ENCODE measurements around the gene P4HTM.
"Not testable (repeated sequence)": the region's sequence is repeated elsewhere in the genome, so short reads cannot be mapped to it uniquely, and the experiment has no call there.

The P4HTM gene

DNA sequence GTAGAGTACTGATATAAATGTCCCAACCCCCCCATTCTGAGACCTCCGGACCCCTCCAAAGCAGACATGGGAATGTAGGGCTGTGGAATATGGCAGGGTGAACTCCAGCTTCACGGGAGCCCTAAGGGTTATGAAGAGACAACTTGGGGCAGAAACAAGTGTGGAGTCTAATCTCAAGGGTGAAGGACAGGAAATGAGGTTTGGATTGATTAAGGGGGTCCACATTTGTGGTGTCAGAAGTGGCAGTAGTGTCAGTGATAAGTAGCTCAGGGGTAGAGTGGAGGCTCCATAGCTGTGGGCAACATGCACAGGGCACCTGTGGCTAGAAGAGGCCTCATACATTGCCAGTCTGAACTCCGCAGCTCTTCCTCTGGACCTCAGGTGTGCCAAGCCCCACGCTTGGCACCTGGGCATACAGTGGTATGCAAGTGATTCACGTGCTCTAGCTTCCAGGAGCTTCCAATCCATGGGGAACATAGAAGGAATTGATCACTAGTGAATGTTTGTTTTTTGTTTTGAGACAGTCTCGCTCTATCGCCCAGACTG is 4.1 kb upstream of the P4HTM start:
- DNase-seq = no peak

DNA sequence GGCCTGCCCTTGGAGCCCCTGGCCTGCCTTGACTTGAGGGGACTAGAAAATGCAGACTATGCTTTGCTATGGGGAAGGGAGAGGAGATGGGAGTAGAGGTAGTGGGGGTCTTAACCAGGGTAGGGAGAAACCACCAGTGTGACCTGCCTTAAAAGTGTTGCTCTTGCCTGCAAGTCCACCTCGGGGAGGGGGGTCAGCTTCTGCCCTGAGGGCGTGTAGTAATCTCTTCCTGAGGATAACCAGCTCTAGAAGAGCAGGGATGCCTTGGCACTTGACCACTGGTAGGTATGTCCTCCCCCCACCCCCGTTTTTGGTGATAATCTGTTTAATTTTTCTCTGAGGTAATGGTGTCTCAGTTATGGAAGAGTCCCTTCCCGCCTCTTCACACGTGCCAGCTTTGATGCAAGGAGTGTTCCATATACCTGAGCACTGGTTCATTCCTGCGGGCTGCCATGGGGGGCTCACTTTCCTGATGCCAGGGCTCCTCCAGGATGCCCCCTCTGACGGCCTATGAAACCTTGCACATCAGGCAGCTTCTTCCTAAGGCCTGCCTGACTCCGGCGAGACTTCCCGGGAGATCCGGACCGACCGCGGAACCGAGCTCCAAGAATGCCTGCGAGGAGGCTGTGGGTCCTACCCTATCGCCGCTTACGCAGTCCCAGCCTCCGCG is 780 bp upstream of the P4HTM start:
- no peak for DNase-seq

DNA sequence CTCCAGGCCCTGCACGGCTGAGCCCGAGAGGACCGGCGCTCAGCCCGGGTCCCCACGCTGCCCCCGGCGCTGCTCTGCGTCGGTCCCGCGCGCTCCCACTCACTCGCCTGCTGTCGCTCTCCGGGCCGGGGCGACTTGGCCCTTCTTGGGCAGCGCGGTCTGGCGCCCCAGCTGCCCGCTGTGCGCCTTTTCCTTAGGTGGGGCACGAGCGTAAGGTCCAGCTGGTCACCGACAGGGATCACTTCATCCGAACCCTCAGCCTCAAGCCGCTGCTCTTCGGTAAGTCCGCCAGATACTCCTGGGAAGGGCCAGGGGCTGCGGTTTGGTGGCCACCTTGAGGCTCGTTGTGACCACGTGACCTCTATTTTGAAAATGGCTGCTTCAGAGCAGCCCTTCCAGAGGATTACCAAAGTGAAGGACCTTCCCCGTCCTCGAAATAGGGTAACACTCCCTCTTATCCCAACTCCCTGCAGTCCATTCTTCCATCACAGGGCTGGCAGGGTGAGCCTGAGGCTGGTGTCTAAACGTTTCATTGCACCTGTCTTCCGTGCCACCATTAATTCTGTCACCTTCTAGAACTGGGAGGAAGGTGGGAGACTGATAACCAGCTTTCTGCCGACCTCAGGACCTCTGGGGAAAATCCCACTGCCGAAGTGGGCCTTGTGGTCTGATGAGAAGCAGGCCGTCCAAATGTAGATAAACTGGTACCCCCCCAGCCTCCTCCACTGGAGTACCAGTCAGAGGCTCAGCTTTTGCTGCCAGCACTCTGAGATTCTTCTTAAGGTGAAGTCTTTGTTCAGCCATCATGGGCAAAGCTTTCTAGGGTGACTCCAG is 812 bp downstream of the P4HTM start:
- DNase-seq = no peak

DNA sequence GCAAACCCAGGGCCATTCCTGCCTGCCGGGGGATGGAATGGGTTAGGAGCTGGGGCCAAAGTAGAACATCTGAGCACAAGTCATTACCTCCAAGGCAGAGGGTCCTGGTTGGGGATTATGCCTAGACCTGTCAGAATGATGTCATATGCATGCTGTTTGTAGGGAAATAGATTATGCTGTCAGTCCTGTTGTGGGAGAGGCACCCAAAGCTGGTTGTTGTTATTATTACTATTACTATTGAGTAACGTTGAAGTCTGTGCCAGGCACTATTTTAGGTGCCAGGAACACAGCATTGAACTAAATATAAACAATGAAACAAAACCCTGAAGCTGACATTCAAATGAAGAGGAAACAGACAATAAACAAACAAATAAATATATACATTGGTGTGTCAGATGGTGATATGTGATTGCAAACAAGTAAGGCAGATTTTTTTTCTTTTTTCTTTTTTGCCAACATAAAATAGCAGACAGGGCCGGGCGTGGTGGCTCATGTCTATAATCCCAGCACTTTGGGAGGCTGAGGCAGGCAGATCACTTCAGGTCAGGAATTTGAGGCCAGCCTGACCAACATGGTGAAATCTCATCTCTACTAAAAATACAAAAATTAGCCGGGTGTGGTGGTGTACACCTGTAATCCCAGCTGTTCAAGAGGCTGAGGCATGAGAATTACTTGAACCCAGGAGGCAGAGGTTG is 2.0 kb downstream of the P4HTM start:
- no peak for DNase-seq

DNA sequence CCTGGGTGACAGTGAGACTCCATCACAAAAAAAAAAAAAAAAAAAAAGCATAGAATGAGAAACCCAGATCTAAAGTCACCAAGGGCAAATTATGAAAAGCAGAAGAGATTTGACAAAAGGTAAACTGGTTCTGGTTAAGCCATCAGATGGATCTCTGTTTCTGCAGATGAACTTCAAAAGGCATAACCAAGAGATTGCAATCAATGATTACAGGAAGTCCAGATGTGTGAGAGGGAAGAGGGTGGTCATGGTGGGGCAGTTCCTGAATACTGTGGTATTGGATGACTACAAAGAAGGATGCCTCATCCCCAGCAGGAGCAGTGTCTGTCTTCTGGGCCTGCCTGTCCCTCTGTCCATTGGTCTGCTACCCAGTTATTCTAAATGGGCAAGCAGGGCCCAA is 3.8 kb downstream of the P4HTM start:
- DNase-seq = no peak

DNA sequence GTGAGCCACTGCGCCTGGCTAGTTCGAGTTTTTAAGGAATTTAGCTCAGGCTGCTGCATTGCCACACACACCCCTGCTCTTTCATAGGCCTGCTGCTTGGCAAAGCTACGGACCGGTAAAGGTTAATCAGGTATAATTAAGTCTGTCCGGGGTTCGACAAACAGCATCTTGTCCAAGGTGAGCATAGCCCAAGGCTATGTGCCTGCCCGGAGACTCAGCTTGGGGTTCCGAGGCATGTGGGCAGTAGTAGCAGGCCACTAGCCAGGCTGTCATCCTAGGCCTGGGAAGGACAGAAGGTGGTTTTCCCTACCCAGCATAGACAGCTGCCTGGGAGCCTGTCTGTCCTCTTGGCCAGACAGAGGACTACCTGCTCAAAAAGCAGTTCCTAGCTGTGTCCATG is 6.6 kb downstream of the P4HTM start:
- DNase-seq = no peak

DNA sequence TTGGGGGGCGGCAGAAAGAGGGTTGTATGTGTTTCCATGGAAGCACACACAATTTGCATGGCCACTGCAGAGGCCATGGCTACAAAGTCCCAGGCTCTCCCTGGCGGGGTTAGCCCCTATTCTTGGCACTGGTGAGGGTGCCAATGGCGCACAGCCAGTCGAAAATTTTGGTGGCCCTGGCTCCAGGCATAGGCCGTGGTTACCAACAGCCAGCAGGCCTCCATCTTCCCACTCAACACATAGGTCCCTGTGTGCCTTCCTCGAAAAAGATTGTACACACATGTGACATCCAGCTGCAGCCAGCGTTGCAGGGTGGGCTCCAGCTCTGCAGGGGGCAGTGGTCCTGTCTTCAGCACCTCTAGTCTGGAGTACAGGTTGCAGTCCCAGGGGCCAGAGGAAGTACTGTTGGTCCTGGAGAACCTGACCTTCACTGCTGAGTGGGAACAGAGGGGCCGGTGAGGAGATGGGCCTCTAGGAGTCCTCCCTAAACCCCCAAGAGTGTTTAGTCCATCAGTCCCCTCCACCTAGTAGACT is 7.1 kb downstream of the P4HTM start:
- DNase-seq = no peak

DNA sequence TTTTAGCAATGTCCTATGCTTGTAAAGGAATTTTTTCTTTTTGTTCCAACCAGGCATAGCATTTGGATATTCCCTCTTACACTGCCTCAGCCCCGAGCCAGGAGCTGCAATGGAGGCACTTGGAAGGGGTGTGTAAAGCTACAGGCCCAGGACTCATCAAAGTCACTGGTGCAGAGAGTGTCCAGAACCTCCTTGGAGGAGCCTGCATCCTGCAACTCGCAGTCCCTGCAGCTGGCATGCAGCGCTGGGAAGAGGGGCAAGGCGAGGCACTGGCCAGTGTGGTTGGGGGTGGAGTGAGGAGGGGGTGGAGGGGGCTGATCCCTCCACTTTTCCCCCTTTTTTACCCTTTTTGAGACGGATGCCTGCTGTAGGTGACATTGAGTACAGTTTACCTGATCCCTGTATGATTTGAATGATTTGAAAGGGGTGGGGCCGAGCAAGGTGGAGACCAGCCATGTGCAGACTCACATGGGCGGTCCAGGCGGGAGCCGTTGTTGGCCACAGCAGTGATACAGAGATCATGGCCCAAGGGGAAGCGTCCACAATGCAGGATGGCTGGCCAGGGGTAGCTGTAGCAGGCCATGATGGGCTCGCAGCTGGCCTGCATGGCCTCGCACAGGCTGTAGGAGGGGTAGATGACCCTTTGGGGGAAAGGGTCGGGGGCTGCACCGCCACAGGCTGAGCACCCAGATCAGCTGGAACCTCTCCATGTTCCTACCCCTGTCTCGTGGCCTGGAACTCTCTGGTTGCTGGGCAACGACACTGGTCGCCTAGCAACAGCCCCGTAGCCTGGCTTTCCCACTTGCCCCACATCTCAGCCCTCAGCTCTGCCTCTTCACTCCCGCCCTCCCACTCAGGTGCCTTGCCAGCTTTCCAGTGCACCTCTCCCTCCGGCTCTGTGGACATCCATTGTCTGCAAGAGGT is 7.9 kb downstream of the P4HTM start:
- no peak for DNase-seq

DNA sequence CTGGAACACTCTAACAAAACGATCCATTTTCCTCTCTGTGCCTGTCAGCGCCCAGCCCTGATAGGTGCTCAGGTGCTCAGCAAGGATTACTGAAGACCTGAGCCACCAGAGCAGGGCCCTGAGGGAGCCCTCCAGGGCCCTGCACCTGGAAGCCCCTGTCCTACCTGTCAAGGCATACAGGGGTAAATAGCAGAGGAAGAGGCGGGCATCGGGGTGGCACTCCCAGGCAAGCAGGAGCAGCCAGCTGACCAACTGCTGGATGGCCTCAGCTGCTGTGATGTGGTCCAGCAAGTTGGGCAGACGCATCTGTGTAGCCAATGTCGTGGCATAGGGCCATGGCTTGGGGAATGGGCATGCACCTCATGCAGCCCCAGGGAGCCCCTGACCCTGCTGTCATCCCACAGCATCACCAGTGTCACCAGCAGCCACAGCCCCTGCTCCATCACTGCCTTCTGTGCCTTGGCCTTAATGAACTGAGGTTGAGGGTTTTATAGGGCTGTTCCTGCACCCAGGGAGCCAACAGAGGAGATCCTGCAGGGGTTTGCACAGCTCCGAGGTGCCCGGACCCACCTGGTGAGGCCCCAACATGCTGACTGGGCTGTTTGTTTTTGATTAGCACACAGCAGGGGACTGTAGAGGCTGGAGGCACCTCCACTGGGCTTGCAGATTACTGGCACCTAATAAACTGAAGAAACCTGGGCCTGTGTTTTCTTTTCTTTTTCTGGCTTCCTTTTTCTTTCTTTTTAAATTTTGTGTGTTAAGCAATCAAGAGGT is 9.2 kb downstream of the P4HTM start:
- DNase-seq = no peak

DNA sequence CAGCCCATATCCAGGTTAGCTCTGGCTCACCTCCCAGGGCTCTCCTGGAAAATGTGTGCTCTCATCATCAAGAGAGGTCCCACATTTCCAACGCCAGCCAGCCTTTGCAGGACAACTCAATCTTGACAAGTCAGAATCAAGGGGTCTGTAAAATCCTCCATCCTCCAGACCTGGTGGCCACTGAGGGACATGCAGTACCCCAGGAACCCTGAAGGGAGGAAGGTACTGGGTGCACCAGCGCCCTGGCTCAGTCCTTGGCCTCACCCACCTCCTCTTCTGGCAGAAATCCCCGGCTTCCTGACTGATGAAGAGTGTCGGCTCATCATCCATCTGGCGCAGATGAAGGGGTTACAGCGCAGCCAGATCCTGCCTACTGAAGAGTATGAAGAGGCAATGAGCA is 11.1 kb downstream of the P4HTM start:
- DNase-seq = no peak

DNA sequence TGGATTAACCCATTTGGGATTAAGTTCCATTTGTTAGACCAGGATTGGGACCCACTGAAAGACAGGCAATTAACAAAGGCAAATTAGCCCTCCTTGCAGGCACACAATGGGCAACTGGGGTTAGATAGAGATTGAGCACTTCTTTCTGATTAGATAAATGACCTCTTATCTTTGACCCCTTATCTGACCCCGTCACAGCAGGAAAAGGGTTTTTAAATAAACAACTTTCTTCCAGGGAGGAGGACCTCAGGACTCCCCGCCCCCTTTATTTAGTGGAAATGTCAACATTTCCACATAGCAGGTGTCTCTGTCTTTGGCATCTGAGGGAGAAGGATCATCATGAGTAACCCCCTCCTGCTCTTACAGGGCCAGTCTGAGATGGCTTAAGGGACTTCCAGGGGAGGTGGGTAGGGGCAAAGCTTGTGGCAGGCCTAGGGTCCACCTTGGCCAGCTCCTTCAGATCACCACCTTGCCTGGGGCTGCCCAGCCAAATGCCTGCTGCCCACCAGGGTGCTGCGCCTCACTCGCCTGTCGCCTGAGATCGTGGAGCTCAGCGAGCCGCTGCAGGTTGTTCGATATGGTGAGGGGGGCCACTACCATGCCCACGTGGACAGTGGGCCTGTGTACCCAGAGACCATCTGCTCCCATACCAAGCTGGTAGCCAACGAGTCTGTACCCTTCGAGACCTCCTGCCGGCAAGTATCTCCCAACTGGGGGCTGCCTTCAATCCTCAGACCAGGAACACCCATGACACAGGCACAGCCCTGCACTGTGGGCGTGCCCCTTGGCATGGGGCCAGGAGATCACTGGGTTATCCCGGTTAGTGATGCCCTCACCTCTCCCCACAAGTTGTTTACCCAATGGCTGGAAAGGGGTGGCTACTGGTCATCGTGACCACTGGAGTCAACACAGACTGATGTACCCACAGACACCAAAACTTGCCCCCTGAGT is 14.6 kb downstream of the P4HTM start:
- DNase-seq = no peak

DNA sequence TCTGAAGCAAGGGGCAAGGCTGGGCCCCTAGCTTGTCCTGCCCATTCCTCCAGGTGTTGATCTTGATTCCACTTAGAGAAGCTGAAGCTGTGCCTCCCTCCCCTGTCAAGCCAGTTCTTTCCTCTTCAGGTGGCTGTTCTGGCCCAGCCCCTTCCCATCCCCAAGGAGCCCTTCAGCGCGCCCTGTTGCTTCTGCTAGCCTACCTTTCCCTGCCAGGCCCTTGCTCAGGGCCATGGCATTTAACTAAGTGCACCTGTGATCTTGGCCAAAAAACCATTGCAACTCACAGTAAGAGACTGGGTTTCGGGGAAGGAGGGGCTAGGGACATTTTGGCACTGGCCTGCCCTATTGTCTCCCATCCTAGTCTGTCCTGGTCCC is 15.3 kb downstream of the P4HTM start:
- DNase-seq = no peak

DNA sequence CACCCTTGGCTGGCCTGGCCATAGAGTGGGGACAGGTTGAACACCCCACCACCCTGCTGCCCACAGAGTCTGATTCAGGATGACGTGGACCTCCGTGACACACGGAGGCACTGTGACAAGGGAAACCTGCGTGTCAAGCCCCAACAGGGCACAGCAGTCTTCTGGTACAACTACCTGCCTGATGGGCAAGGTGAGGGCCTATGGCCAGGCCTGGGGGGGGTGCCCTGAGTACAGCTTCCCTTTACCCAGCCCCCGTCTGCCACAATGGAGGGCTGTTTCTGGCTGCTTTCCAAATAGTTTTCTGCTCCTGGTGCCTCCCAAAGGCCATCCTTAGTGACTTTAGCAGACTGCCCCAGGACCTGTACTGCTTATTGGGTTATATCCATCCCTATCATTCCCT is 16.0 kb downstream of the P4HTM start:
- DNase-seq = no peak

DNA sequence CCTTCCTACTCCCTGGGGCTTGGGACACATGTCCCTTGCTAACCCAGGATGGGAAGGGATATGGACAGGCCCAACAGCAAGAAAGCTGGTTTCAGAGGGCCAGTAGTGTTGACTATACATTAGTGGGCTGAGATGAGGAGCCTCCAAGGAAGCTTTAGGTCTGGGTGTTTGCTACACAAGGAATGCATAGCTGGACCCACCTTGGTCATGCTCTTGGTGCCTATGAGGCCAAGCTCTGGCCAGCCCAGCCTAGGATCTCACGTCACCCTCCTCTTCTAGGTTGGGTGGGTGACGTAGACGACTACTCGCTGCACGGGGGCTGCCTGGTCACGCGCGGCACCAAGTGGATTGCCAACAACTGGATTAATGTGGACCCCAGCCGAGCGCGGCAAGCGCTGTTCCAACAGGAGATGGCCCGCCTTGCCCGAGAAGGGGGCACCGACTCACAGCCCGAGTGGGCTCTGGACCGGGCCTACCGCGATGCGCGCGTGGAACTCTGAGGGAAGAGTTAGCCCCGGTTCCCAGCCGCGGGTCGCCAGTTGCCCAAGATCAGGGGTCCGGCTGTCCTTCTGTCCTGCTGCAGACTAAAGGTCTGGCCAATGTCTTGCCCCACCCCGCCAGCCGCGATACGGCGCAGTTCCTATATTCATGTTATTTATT is 16.5 kb downstream of the P4HTM start:
- DNase-seq = no peak

DNA sequence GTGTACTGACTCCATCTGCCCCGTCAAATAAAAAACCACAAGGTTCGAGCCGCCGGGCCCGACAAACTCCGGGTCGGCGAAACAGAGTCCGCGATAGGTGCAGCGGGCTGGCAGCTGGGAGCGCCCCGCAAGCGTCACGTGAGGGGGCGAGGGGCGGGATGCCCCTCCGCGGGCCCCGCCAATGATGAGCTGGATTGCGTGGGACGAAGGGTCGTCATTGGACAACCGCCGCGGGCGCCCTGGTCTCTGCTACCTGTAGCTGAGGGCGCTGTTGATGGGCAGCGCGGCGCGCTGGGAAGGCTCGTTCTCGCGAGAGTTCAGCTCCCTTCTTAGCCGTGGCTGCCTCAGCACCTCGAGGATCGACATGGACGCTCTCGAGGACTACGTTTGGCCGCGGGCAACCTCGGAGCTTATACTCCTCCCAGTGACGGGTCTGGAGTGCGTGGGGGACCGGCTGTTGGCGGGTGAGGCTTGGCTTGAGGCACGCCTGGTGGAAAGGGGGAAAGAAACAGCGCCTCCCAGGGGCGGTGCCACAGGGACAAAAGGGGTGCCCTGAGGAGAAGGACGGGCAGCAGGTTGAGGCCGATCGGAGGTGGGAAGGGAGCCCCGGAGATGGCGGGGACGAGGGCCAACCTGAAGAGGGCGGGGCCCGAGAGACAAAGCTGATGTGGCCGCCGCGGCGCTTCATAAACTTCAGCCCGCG is 17.2 kb downstream of the P4HTM start, which contains the start of gene WDR6:
TSS of gene WDR6 (plus strand) at position 324 of the 703 bp plus-strand sequence. CDS start at position 365, 41 bp downstream.
- peak; percentile 94 for DNase-seq

DNA sequence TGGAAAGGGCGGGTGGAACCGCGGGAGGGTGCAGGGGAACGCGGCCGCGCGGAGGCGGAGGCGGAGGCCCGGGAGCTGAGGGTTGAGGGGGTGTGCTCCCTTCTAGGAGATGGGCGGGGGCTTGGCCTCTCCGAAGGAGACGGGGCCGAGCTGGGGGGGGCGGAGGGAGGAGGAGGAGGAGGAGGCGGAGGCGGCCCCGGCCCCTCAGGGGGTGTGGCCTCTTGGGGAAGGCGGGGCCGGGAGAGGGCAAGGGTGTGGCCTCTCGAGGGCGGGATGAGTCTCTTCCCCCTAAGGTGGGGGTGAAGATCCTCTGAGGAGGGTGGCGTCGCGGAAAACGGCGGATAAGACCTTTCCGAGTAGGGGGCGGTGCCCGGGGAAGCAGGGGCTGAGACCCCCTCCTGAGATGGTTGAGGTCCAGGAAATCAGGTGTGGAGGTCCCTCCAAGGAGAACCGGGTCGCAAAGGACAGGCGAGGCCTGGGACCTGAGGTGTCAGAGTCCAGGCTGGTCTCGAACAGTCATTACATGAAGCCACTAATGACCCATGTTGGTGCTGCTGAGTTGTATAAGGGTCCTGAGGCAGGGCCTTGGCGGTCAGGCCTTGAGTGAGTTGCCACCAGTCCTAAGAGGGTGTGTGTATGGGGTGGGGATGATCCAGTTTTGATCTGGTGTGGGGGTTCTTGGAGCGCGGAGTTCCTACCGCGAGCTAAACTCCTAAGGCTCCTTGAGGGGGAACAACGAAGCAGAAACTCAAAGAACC is 17.9 kb downstream of the P4HTM start:
- no peak for DNase-seq

DNA sequence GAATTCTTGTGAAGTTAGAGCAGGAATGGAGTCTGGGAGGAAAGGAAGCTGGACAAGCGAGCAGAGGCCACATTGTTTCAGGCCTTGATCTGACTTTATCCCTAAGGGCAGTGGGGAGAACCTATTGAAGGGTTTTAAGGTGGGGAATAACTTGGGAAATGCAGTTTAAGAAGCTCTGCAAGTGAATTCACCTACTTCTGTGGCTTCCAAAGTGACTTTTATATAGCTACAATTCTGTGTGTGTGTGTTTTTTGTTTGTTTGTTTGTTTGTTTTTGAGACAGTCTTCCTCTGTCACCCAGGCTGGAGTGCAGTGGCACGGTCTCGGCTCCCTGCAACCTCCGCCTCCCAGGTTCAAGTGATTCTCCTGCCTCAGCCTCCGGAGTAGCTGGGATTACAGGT is 18.6 kb downstream of the P4HTM start:
- not testable (repeated sequence) for DNase-seq

DNA sequence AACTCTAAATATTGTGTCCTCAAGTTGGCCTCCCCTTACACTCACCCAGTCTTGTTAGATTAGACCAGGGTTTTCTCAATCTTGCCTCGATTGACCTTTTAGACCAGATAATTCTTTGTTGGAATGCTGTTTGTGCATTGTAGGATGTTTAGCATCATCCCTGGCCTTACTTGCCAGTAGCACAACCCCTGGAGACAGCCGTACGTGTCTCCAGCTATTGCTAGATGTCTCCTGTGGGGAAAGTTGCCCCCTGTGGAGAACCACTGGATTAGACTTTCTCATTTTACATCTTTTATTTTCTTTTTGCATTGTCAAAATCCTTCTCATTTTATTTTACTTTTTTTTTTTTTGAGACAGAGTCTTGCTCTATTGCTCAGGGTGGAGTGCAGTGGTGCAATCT is 19.4 kb downstream of the P4HTM start:
- no peak for DNase-seq

All from SHP77 treated with DMSO at 0.1 percent for 48 hours (cell line).